GM21737 (cell line): ENCODE measurements around the gene AGTPBP1.
"Not testable (repeated sequence)": the region's sequence is repeated elsewhere in the genome, so short reads cannot be mapped to it uniquely, and the experiment has no call there.

Experiments used
- ATAC-seq: cut with Tn5 transposase; IDR thresholded peaks from one replicate; pipeline ENCODE4 v1.9.1; 2021; ENCODE audit warnings: mild to moderate bottlenecking, moderate library complexity; ENCODE audit not compliant: unreplicated experiment

The AGTPBP1 gene

GRCh38 chr9:85631809-85632208 is 109.9 kb downstream of the AGTPBP1 start:
- ATAC-seq: no peak

GRCh38 chr9:85630676-85631075 is 111.1 kb downstream of the AGTPBP1 start:
- no peak for ATAC-seq

GRCh38 chr9:85617141-85617670 is 124.5 kb downstream of the AGTPBP1 start:
- ATAC-seq: no peak

- ATAC-seq: no peak
These were observed 126.0 kb downstream of the AGTPBP1 start for GRCh38 chr9:85615792-85616191.

- ATAC-seq: peak; percentile 73
These were observed 131.5 kb downstream of the AGTPBP1 start for GRCh38 chr9:85610074-85610860.

- no peak for ATAC-seq
These were observed 135.8 kb downstream of the AGTPBP1 start for GRCh38 chr9:85605905-85606304.

- ATAC-seq: no peak
These were observed 137.8 kb downstream of the AGTPBP1 start for GRCh38 chr9:85603936-85604335.

GRCh38 chr9:85602742-85603141 is 139.0 kb downstream of the AGTPBP1 start:
- ATAC-seq: no peak

- ATAC-seq: no peak
These were observed 141.0 kb downstream of the AGTPBP1 start for GRCh38 chr9:85600675-85601263.

- no peak for ATAC-seq
These were observed 142.1 kb downstream of the AGTPBP1 start for GRCh38 chr9:85599540-85600105.

- ATAC-seq: no peak
These were observed 147.4 kb downstream of the AGTPBP1 start for GRCh38 chr9:85594316-85594715.

GRCh38 chr9:85586684-85587083 is 155.1 kb downstream of the AGTPBP1 start:
- ATAC-seq: no peak

- no peak for ATAC-seq
These were observed 164.3 kb downstream of the AGTPBP1 start for GRCh38 chr9:85577353-85577952.

- ATAC-seq: no peak
These were observed 165.9 kb downstream of the AGTPBP1 start for GRCh38 chr9:85575868-85576267.

GRCh38 chr9:85573546-85573945 is 168.2 kb downstream of the AGTPBP1 start:
- not testable (repeated sequence) for ATAC-seq

- ATAC-seq: not testable (repeated sequence)
These were observed 168.8 kb downstream of the AGTPBP1 start for GRCh38 chr9:85572917-85573316.

- ATAC-seq: no peak
These were observed 171.8 kb downstream of the AGTPBP1 start for GRCh38 chr9:85569988-85570387.

GRCh38 chr9:85559526-85559925 is 182.2 kb downstream of the AGTPBP1 start:
- ATAC-seq: no peak

GRCh38 chr9:85554349-85554748 is 187.4 kb downstream of the AGTPBP1 start:
- ATAC-seq: no peak

- ATAC-seq: no peak
These were observed 188.3 kb downstream of the AGTPBP1 start for GRCh38 chr9:85553475-85553874.

GRCh38 chr9:85547599-85547998 is 194.2 kb downstream of the AGTPBP1 start:
- ATAC-seq: no peak
